Endothelial cell of umbilical vein (primary cell): Measurements from ENCODE around the gene RASGRP4. TPM values are rescaled to one million over a fixed set of nuclear protein-coding genes. Genes with fewer than 3 reads are reported as not detected.

Source experiments
- BruUV-seq: library from RNA; stranded (reverse); fragments of 400-500 nt; replicated peaks from 2 replicates; lab custom pipeline; 2021; lab: Mats Ljungman, UMichigan
- CTCF ChIA-PET: fragments of 300-600, 350-600 bp; sonication (Branson Sonifier 250); formaldehyde crosslinking; loops from one replicate; lab custom pipeline; 2021; ENCODE audit warnings: antibody characterized with exemption, inconsistent platforms; lab: Charles Lee
- POLR2A ChIA-PET: fragments of 300-600, 350-600 bp; sonication (Branson Sonifier 250); formaldehyde crosslinking; loops from one replicate; lab custom pipeline; 2021; ENCODE audit warnings: antibody characterized with exemption, inconsistent platforms; lab: Charles Lee
- DNase-seq: peaks from one replicate; pipeline ENCODE4 v3.0.0-alpha.2; 2011; ENCODE audit warnings: low read depth, low spot score
- FAIRE-seq: peaks from 2 replicates; lab custom pipeline; 2011; peaks lifted over from hg19 to GRCh38; lab: Jason Lieb, UNC
- H2AFZ ChIP-seq: 2 replicates; pipeline ENCODE4 v1.6.0; 2012; ENCODE audit warnings: low read depth, low read length, control low read depth, inconsistent platforms
- H3K27ac ChIP-seq: 2 replicates; pipeline ENCODE4 v1.5.1; 2011; ENCODE audit warnings: low read depth, mild to moderate bottlenecking, control low read depth, low read length, moderate library complexity; ENCODE audit not compliant: insufficient read depth
- H3K27me3 ChIP-seq, 2 experiments: 2 replicates each; pipeline versions ENCODE4 v1.6.0 to v1.6.1; 2011; ENCODE audit warnings: low read length in 2 of 2, mixed read lengths in 1 of 2; ENCODE audit not compliant: control insufficient read depth in 2 of 2, insufficient read depth in 2 of 2
- H3K36me3 ChIP-seq, 2 experiments: 2 replicates in 1 of 2; 3 replicates in 1 of 2; pipeline ENCODE4 v1.5.1; 2011; ENCODE audit warnings: low read length in 2 of 2, mild to moderate bottlenecking in 1 of 2, moderate library complexity in 1 of 2; ENCODE audit not compliant: control insufficient read depth in 2 of 2, insufficient read depth in 2 of 2; ENCODE audit errors: extremely low read depth in 1 of 2
- H3K4me1 ChIP-seq: 3 replicates; pipeline ENCODE4 v1.5.1; 2011; ENCODE audit warnings: mild to moderate bottlenecking, low read length; ENCODE audit not compliant: control insufficient read depth, insufficient read depth; ENCODE audit errors: extremely low read depth
- H3K4me2 ChIP-seq: 2 replicates; pipeline ENCODE4 v1.6.1; 2011; ENCODE audit warnings: low read length, control low read depth, mixed read lengths; ENCODE audit not compliant: insufficient read depth
- H3K4me3 ChIP-seq, 3 experiments: fragments of 200-600 bp in 1 of 3; sonication (generic), shearing (Covaris generic) in 1 of 3; replicated peaks in 1 of 3; 2 replicates each; pipeline ENCODE4 v1.5.1; 2011 to 2016; ENCODE audit warnings: control low read depth in 3 of 3, low read length in 3 of 3, mild to moderate bottlenecking in 2 of 3, inconsistent platforms in 1 of 3, low read depth in 1 of 3, moderate library complexity in 1 of 3; ENCODE audit not compliant: insufficient read depth in 1 of 3
- H3K79me2 ChIP-seq: 2 replicates; pipeline ENCODE4 v1.6.0; 2012; ENCODE audit warnings: low read length, inconsistent platforms; ENCODE audit not compliant: control insufficient read depth, insufficient read depth
- H3K9ac ChIP-seq: replicated peaks from 2 replicates; pipeline ENCODE3; 2011; ENCODE audit warnings: low read length, control low read depth; ENCODE audit not compliant: insufficient read depth; ENCODE audit errors: extremely low read depth
- H3K9me1 ChIP-seq: replicated peaks from 3 replicates; pipeline ENCODE4 v1.6.0; 2011; ENCODE audit warnings: mild to moderate bottlenecking, low read length; ENCODE audit not compliant: control insufficient read depth, insufficient read depth; ENCODE audit errors: extremely low read depth
- H3K9me3 ChIP-seq: replicated peaks from 2 replicates; pipeline ENCODE4 v1.5.1; 2012; ENCODE audit warnings: low read length, inconsistent platforms; ENCODE audit not compliant: control insufficient read depth, insufficient read depth
- H4K20me1 ChIP-seq: replicated peaks from 2 replicates; pipeline ENCODE3; 2011; ENCODE audit warnings: mild to moderate bottlenecking, low read length; ENCODE audit not compliant: control insufficient read depth, insufficient read depth; ENCODE audit errors: extremely low read depth
- EZH2 ChIP-seq: IDR thresholded peaks from 2 replicates; pipeline ENCODE4 v1.6.1; 2012; ENCODE audit warnings: borderline replicate concordance, low read depth, mild to moderate bottlenecking, moderate library complexity, low read length, inconsistent platforms; ENCODE audit not compliant: severe bottlenecking
- FOS ChIP-seq: IDR thresholded peaks from 2 replicates; pipeline ENCODE4 v1.6.1; 2011; ENCODE audit warnings: mild to moderate bottlenecking, low read length, moderate library complexity, borderline replicate concordance; ENCODE audit not compliant: insufficient read depth
- GATA2 ChIP-seq: IDR thresholded peaks from 2 replicates; pipeline ENCODE4 v1.7.0; 2011; ENCODE audit warnings: low read depth, mild to moderate bottlenecking, moderate library complexity, mixed read lengths, low read length; ENCODE audit not compliant: insufficient read length, insufficient read depth
- JUN ChIP-seq: IDR thresholded peaks from 2 replicates; pipeline ENCODE4 v1.6.1; 2011; ENCODE audit warnings: borderline replicate concordance, low read depth; ENCODE audit not compliant: insufficient read length, insufficient read depth
- MYC ChIP-seq: IDR thresholded peaks from one replicate; pipeline ENCODE4 v1.6.1; 2011; ENCODE audit warnings: mild to moderate bottlenecking, low read depth, low read length
- POLR2A ChIP-seq: IDR thresholded peaks from 2 replicates; pipeline ENCODE4 v1.6.1; 2012; ENCODE audit warnings: low read depth, mild to moderate bottlenecking, control low read depth, low read length
- dilution Hi-C: fragments of 300-500 bp; cut with MboI; formaldehyde crosslinking; loops from one replicate; pipeline ENCODE4 v1.15.0; 2019; ENCODE audit warnings: low sequenced_read_pairs; ENCODE audit not compliant: extremely low pct_ligation_motif_present
- intact Hi-C: fragments of 100-400 bp; cut with micrococcal nuclease; formaldehyde crosslinking; loops from one replicate; pipeline ENCODE4 v1.10.0; 2022
- polyA plus RNA-seq, 4 experiments: library from polyadenylated mRNA; depleted of rRNA in 3 of 4; stranded (reverse) in 3 of 4; unstranded in 1 of 4; fragments of >200 nt; gene quantifications; 2 replicates each; pipeline versions ENCODE4 v1.2.1 to v1.2.3, GENCODE V29; 2011 to 2012; ENCODE audit warnings: missing spikeins in 1 of 4
- total RNA-seq: library from RNA; stranded (reverse); gene quantifications from 2 replicates; pipeline ENCODE4 v1.2.3, GENCODE V29; 2021
- TF ChIP-seq, protein P1 (sequence below), 2 donors: IDR thresholded peaks; 1 replicate in 1 of 2; 2 replicates in 1 of 2; pipeline ENCODE4 v1.5.1; 2011; ENCODE audit warnings: low read length in 2 of 2, mild to moderate bottlenecking in 2 of 2, moderate library complexity in 2 of 2, control low read depth in 1 of 2, inconsistent platforms in 1 of 2, low read depth in 1 of 2; ENCODE audit not compliant: insufficient read depth in 1 of 2; ENCODE audit errors: extremely low read depth in 1 of 2

RASGRP4 gene
- total and polyA plus RNA-seq, 2 donors (not counting 3 experiments of a cell fraction or from before 2014, with no cell fraction given), result not detected

DNA sequence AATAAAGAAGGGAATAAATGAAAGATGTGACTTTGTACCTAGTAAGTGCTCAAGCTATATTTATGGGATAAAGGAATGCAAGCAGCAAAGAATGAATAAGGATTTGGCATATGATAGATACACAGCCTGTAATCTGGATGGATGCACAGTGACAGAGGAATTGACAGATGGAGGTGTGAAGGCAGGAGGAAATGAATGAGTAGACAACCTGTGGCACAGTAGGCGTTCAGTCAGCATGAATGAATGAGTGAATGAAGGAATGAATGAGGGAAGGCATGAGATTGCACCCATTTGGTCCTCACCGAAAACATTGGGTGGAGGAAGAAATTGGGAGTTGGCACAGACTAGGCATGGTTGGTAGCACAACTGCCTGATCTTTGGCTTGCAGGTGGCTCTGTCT is 56.4 kb downstream of the RASGRP4 start:
- DNase-seq, result no peak
- Histone ChIP-seq H3K9me1 (no peaks in the 10 kb centered on the region), H4K20me1 (no peaks in the 10 kb centered on the region), H3K27me3 (peaks cover 4 to 6% of the 10 kb centered on the region in 2 experiments), H3K36me3 (no peaks in the 10 kb centered on the region), H2AFZ (no peak overlapping the region), H3K79me2 (no peaks in the 10 kb centered on the region), H3K4me3 (no peak overlapping the region), H3K4me1 (peaks cover 2% of the 10 kb centered on the region), H3K4me2 (no peak overlapping the region), H3K27ac (no peak overlapping the region), H3K9ac (no peak overlapping the region), H3K9me3 (no peaks in the 10 kb centered on the region)
- dilution Hi-C loops, result no loop called here
- intact Hi-C loops, result no loop called here
- ChIA-PET POLR2A (no interaction called here), CTCF (interaction anchor here (0.8 kb wide), 1 partner anchor 135 kb away, joined by 3 read pairs; no protein-coding TSS in a partner anchor)
- TF ChIP-seq MYC, result no peak
- no peak for TF ChIP-seq FOS
- no peak for TF ChIP-seq GATA2
- TF ChIP-seq EZH2, result no peak
- TF ChIP-seq, protein P1, sequence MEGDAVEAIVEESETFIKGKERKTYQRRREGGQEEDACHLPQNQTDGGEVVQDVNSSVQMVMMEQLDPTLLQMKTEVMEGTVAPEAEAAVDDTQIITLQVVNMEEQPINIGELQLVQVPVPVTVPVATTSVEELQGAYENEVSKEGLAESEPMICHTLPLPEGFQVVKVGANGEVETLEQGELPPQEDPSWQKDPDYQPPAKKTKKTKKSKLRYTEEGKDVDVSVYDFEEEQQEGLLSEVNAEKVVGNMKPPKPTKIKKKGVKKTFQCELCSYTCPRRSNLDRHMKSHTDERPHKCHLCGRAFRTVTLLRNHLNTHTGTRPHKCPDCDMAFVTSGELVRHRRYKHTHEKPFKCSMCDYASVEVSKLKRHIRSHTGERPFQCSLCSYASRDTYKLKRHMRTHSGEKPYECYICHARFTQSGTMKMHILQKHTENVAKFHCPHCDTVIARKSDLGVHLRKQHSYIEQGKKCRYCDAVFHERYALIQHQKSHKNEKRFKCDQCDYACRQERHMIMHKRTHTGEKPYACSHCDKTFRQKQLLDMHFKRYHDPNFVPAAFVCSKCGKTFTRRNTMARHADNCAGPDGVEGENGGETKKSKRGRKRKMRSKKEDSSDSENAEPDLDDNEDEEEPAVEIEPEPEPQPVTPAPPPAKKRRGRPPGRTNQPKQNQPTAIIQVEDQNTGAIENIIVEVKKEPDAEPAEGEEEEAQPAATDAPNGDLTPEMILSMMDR (IDR thresholded peaks at IDR 0.05; ENCODE audit: extremely low read depth in 1 of 2, insufficient read depth in 1 of 2, low read depth in 1 of 2, low read length in 2 of 2), result no peak
- no peak for TF ChIP-seq POLR2A
- TF ChIP-seq JUN, result no peak
- no TSS peak for BruUV-seq
- no peak for FAIRE-seq
